Middle frontal gyrus (tissue), 1 donor: ENCODE measurements around the gene BGLAP.

Experiments
- DNase-seq: peaks from one replicate; pipeline ENCODE4 v3.0.0-alpha.2; 2015; ENCODE audit warnings: low spot score; ENCODE audit errors: extremely low spot score

Gene BGLAP

GRCh38 chr1:156226782-156227181 is 15.2 kb upstream of the BGLAP start:
- no peak for DNase-seq

GRCh38 chr1:156228501-156228900 is 13.5 kb upstream of the BGLAP start:
- no peak for DNase-seq

GRCh38 chr1:156229809-156230472 is 12.0 kb upstream of the BGLAP start:
- no peak for DNase-seq

GRCh38 chr1:156230473-156230837 is 11.5 kb upstream of the BGLAP start:
- DNase-seq: no peak

- no peak for DNase-seq
Observed at GRCh38 chr1:156232201-156232894, 9.6 kb upstream of the BGLAP start.

DNA sequence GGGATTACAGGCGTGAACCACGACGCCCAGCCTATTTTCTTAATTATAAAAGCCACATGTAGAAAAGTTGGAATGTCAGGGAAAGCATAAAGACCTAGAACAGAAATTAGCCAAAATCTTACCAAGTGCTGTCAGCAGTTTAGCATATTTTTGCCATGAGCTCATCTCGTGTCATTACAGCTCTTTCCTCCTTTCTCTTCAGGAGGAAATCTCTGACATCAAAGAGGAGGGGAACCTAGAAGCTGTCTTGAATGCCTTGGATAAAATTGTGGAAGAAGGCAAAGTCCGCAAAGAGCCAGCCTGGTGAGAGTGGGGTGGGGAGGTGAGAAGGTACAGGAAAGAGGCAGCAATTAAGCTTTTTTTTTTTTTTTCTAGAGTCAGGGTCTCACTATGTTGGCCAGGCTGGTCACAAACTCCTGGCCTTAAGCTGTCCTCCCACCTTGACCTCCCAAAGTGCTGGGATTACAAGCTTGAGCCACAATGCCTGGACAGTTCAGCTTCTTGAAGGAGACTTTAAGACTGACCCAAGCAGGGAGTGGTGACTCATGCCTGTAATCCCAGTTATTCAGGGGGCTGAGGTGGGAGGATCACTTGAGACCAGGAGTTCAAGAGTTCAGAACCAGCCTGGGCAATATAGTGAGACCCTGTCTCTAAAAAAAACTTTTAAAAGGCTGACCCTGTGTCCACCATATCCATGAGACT is 8.4 kb upstream of the BGLAP start:
- DNase-seq: no peak

DNA sequence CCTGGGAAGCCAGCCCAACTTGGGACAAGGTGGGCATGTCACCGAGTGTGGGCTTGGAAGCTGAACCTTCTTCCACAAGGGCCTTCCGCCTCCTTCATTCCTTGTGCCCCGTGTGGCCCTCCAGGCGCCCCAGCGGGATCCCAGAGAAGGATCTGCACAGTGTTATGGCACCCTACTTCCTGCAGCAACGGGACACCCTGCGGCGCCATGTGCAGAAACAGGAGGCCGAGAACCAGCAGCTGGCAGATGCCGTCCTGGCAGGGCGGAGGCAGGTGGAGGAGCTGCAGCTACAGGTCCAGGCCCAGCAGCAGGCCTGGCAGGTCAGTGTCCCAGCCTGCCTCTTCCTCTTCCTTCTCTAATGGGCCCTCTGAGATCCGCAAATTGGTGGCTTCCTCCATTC is 5.8 kb upstream of the BGLAP start:
- no peak for DNase-seq

DNA sequence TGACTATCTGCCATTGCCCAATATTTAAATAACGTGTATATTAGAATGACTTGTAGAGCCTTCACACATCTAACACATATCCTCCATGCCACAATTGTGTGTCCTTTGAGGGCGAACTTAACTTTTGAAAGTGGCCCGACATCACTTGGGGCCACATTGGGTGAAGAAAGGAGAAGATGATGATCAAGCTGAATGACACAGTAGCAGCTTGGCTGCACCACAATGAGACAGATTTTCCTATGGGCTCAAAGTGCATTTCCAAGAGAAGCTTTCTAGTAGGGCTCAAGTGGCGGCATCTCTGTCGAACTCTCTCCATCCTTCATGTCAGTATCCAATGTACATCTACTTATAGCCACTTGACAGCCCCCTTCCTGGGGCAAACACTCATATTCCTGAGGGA is 3.7 kb upstream of the BGLAP start:
- no peak for DNase-seq

GRCh38 chr1:156241311-156241811 is 623 bp upstream of the BGLAP start:
- no peak for DNase-seq

- DNase-seq: no peak
Observed at GRCh38 chr1:156242738-156243137, 754 bp downstream of the BGLAP start.

DNA sequence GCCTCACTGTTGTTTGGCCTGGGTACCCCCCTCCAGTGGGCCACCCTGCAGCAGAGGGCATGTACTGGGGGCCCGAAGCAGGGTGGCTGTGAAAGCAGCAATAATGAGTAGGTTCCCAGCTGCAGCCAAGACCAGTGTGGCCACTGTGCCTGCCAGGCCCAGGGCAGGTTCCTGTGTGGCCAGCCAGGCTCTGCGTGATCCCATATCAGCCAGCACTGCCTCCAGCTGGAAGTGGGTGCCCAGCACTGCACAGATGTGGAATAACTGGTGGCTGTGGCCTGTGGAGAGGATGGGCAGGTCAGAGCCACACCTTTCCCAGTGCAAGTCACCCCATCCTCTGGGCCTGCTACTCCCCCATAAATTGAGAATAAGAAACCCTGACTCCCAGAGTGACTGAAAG is 2.1 kb downstream of the BGLAP start:
- DNase-seq: no peak

DNA sequence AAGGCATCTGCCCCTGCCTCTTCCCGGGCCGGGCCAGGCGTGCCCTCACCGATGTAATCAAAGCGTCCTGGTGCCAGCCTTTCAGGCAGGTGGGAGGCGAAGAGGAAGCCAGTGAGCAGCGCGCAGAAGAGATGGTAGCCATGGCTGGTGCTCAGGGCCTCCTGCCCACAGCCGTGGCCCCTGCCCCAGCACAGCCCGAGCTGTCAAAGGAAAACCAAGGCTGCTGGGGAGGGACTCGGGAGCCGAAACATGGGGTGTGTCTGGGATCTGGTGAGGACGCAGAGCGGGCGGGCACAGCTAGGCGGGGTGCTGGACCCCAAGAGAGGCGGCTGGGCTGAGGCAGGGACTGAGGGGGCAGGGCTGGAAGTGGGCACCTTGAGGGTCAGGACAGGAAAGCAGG is 2.7 kb downstream of the BGLAP start:
- DNase-seq: no peak

- DNase-seq: no peak
Observed at GRCh38 chr1:156245451-156246232, 3.7 kb downstream of the BGLAP start.

GRCh38 chr1:156246241-156246780 is 4.3 kb downstream of the BGLAP start:
- DNase-seq: no peak

DNA sequence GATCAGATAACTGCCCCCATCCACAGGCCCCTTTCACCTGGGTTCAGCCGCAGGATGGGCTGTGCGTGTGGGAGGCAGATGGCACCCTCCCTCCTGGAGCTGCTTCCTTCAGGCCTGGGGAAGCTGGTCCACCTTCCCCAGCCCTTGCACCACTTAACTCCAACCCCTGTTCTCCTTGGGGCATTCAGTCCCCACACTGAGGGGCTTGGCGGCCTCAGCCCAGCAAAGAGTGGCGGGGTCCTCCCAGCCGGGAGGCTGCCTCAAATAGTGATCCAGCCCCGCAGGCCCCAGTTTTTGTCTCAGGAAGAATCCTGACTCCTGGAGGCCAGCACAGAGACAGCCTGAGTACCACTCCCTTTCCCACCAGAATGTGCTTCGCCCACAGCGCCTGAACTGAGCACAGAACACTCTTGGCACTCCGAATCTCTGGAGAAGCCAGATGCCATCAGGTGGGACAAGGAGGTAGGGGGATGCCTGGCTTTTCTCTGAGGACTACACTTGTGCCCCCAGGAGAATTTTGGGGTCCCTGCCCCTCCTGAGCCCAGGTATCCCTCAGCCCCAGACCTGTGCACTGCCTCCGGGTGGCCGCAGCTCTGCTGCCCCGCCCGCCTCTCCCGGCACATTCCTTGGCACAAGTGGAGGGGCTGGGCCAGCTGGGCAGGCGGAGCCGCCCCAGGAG is 4.9 kb downstream of the BGLAP start:
- no peak for DNase-seq

GRCh38 chr1:156247460-156248322 is 5.7 kb downstream of the BGLAP start, which contains the start of gene PAQR6:
TSS of gene PAQR6 (minus strand) at chr1:156248056. CDS start at chr1:156246731, 1,325 bp downstream.
- peak; percentile 86 for DNase-seq

DNA sequence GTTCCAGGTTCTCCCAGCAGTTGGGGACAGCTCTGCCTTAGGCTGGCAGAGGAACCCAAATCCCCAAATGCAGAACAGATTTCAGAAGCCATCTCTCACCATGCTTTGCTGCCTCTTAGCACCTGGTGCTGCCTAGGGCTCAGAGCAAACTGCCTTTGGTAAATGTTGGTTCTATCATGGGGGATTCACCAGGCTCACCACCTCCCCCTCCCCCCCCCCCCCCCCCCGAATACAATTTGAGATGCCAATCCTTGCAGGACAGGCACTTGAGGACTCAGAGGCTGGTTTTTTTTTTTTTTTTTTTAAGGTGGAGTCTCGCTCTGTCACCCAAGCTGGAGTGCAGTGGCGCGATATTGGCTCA is 6.3 kb downstream of the BGLAP start:
- DNase-seq: no peak

DNA sequence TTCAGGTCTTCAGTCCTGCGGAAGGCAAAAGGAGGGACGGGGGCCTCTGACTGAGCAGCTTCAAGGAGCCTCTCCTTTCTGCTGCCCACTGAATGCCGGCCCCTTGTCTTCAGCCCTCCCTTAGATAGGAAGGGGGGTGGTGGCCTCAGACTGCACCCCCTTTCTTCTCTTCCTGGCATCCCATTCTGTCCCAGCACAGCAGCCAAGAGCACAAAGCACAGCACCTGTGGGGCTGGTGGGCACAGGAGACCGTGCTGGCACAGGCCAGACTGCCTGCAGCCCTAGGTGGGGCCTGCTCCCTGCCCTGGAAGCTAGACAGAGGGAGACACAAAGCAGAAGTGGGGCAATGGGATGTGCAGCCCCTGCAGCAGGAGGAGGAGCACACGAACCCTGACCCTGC is 7.6 kb downstream of the BGLAP start:
- no peak for DNase-seq

DNA sequence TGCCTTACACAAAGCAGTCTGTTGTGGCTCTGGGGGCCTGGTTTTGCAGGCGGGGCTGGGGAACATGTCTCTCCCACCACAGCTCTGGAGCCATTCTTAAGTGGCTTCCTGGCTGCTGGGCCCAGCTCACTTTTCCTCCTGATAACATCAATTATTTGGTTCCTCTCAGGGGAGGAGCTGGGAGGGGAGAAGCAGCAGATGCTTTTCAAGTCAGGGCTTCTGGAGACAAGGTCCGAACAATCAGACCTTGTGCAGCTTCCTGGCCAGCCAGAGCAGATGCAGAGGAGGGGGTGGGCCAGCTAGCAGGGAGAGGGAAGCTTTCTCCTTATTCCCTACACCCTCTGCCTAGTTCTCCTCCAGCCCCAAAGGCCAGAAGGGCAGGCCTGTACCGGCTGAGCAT is 9.5 kb downstream of the BGLAP start:
- no peak for DNase-seq

DNA sequence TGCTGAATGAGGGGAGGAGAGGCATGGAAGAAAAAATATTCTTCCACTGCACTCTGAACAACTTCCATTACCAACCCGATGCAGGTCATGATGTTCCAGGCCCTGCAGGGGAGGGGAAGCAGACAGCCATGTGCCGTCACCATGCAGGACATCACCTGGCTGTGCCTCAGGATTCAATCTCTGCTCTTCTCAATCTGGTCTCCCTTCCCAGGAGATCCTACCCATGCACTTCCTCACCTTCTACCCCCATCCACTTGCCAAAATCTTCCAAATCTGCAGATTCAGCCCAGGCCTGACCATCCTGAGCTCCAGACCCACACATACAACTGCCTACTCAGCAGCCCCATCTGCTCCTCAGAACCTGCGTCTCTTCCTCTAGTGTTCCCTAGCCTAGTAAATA is 11.7 kb downstream of the BGLAP start:
- no peak for DNase-seq
